HepG2 (cell line): Measurements from ENCODE around the gene BLVRB. TPM values are rescaled to one million over a fixed set of nuclear protein-coding genes. Genes with fewer than 3 reads are reported as not detected.

Experiments
- ATAC-seq: fragments of 200-7000 bp; cut with Tn5 transposase; 3 replicates; pipeline ENCODE4 v1.9.1; 2020; ENCODE audit warnings: mild to moderate bottlenecking, moderate library complexity
- BruUV-seq: library from RNA; stranded (reverse); fragments of 400-500 nt; replicated peaks from 2 replicates; lab custom pipeline; 2021; lab: Mats Ljungman, UMichigan
- CTCF ChIA-PET: fragments of 300-600 bp; formaldehyde crosslinking; extraction: SDS; loops from one replicate; lab custom pipeline; 2021; ENCODE audit warnings: low total read pairs, inconsistent platforms, low intra/inter-chr PET ratio; lab: Yijun Ruan, JAX
- POLR2A ChIA-PET: fragments of 350-600 bp; sonication (Branson Sonifier 250); formaldehyde crosslinking; loops from one replicate; lab custom pipeline; 2020; ENCODE audit warnings: antibody characterized with exemption, inconsistent platforms; lab: Yijun Ruan, JAX
- DNase-seq: peaks from one replicate; pipeline ENCODE4 v3.0.0-alpha.2; 2015; ENCODE audit warnings: low spot score
- FAIRE-seq: peaks from 3 replicates; lab custom pipeline; 2011; peaks lifted over from hg19 to GRCh38; lab: Jason Lieb, UNC
- H2AFZ ChIP-seq: one replicate; pipeline ENCODE4 v1.6.1; 2011; ENCODE audit warnings: low read length, inconsistent platforms
- H3K27ac ChIP-seq: fragments of 300-600 bp; 3 replicates; pipeline ENCODE4 v1.8.0; 2011; ENCODE audit warnings: mixed run types, mild to moderate bottlenecking, mixed read lengths, low read length, inconsistent platforms; ENCODE audit not compliant: insufficient read depth; ENCODE audit errors: extremely low read length
- H3K27me3 ChIP-seq, 2 experiments: fragments of 200-600 bp in 1 of 2; 2 replicates in 1 of 2; 3 replicates in 1 of 2; pipeline versions ENCODE4 v1.6.0 to v1.8.0; 2011; ENCODE audit warnings: low read length in 2 of 2, mild to moderate bottlenecking in 2 of 2, moderate library complexity in 2 of 2, inconsistent platforms in 1 of 2; ENCODE audit not compliant: insufficient read depth in 2 of 2, control insufficient read depth in 1 of 2
- H3K36me3 ChIP-seq, 2 experiments: fragments of 200-600 bp in 1 of 2; replicated peaks in 1 of 2; 2 replicates in 1 of 2; 3 replicates in 1 of 2; pipeline versions ENCODE4 v1.5.1 to v1.8.0; 2011; ENCODE audit warnings: low read length in 2 of 2, inconsistent platforms in 1 of 2; ENCODE audit not compliant: insufficient read depth in 2 of 2, control insufficient read depth in 1 of 2
- H3K4me1 ChIP-seq: 2 replicates; pipeline ENCODE4 v1.5.1; 2012; ENCODE audit warnings: low read length, inconsistent platforms; ENCODE audit not compliant: insufficient read depth
- H3K4me2 ChIP-seq: 2 replicates; pipeline ENCODE4 v1.6.0; 2011; ENCODE audit warnings: low read depth, low read length, inconsistent platforms
- H3K4me3 ChIP-seq, 3 experiments: fragments of 200-600 bp in 1 of 3; sonication (generic), shearing (Covaris generic) in 1 of 3; replicated peaks in 1 of 3; 2 replicates each; pipeline ENCODE4 v1.5.1; 2011 to 2016; ENCODE audit warnings: low read length in 3 of 3, inconsistent platforms in 2 of 3, low read depth in 2 of 3, mild to moderate bottlenecking in 2 of 3, control low read depth in 1 of 3, mixed read lengths in 1 of 3; ENCODE audit not compliant: insufficient read depth in 1 of 3
- H3K79me2 ChIP-seq: one replicate; pipeline ENCODE4 v1.6.1; 2011; ENCODE audit warnings: low read length, inconsistent platforms; ENCODE audit not compliant: insufficient read depth
- H3K9ac ChIP-seq: 2 replicates; pipeline ENCODE4 v1.6.0; 2011; ENCODE audit warnings: mild to moderate bottlenecking, low read depth, low read length, inconsistent platforms; ENCODE audit not compliant: insufficient read depth
- H3K9me3 ChIP-seq: 2 replicates; pipeline ENCODE4 v1.5.1; 2012; ENCODE audit warnings: mild to moderate bottlenecking, low read length
- H4K20me1 ChIP-seq: 2 replicates; pipeline ENCODE4 v1.6.0; 2011; ENCODE audit warnings: inconsistent platforms, mild to moderate bottlenecking, low read length, moderate library complexity; ENCODE audit not compliant: insufficient read depth
- AHR ChIP-seq: IDR thresholded peaks from 2 replicates; pipeline ENCODE4 v1.6.1; 2018; ENCODE audit warnings: missing genetic modification reagents, missing compliant biosample characterization
- CHCHD3 ChIP-seq: sonication (generic); formaldehyde crosslinking; IDR thresholded peaks from 2 replicates; pipeline ENCODE4 v1.8.0; 2022; ENCODE audit warnings: mild to moderate bottlenecking, missing genetic modification reagents, moderate library complexity
- CREB1 ChIP-seq, 2 experiments: fragments of 450-650 bp in 1 of 2; IDR thresholded peaks; 2 replicates each; pipeline ENCODE4 v1.6.1; 2016 to 2017; ENCODE audit warnings: control low read depth in 1 of 2, mild to moderate bottlenecking in 1 of 2, missing compliant biosample characterization in 1 of 2, missing genetic modification characterization in 1 of 2
- GMEB1 ChIP-seq: sonication (generic); formaldehyde crosslinking; IDR thresholded peaks from 2 replicates; pipeline ENCODE4 v1.5.1; 2020; ENCODE audit warnings: missing genetic modification reagents, mild to moderate bottlenecking, borderline replicate concordance
- GTF2F1 ChIP-seq: fragments of 150-350 bp; IDR thresholded peaks from 2 replicates; pipeline ENCODE4 v1.6.1; 2014; ENCODE audit warnings: low read length
- HMGA1 ChIP-seq: sonication (generic); formaldehyde crosslinking; conservative IDR thresholded peaks from 2 replicates; pipeline ENCODE4 v1.4.0; 2020; ENCODE audit warnings: missing genetic modification reagents
- HNRNPK ChIP-seq: fragments of 200-400 bp; formaldehyde crosslinking; IDR thresholded peaks from 2 replicates; pipeline ENCODE4 v1.6.1; 2018; ENCODE audit warnings: low read length, low read depth, moderate library complexity, mild to moderate bottlenecking; ENCODE audit not compliant: poor library complexity, severe bottlenecking
- RARG ChIP-seq: sonication (generic); formaldehyde crosslinking; IDR thresholded peaks from 2 replicates; pipeline ENCODE4 v1.4.0; 2020; ENCODE audit warnings: low read depth, mild to moderate bottlenecking, missing genetic modification reagents
- REL ChIP-seq: sonication (generic); formaldehyde crosslinking; conservative IDR thresholded peaks from 2 replicates; pipeline ENCODE4 v1.8.0; 2022; ENCODE audit warnings: mild to moderate bottlenecking, missing genetic modification reagents, moderate library complexity
- RXRA ChIP-seq: sonication (generic); formaldehyde crosslinking; IDR thresholded peaks from 2 replicates; pipeline ENCODE4 v1.5.1; 2020; ENCODE audit warnings: missing genetic modification reagents
- SAFB2 ChIP-seq: sonication (generic); formaldehyde crosslinking; IDR thresholded peaks from 2 replicates; pipeline ENCODE4 v1.5.1; 2020; ENCODE audit warnings: missing genetic modification reagents, low read depth, mild to moderate bottlenecking, borderline replicate concordance
- ZC3H13 ChIP-seq: sonication (generic); formaldehyde crosslinking; IDR thresholded peaks from 2 replicates; pipeline ENCODE4 v1.8.1; 2023; ENCODE audit warnings: mild to moderate bottlenecking, missing genetic modification reagents, moderate library complexity
- ZNF124 ChIP-seq: sonication (generic); formaldehyde crosslinking; IDR thresholded peaks from 2 replicates; pipeline ENCODE4 v1.4.0; 2020; ENCODE audit warnings: missing genetic modification reagents
- ZNF20 ChIP-seq: sonication (generic); formaldehyde crosslinking; IDR thresholded peaks from 2 replicates; pipeline ENCODE4 v1.4.0; 2020; ENCODE audit warnings: mild to moderate bottlenecking, moderate library complexity, missing genetic modification reagents
- ZNF510 ChIP-seq: sonication (generic); formaldehyde crosslinking; IDR thresholded peaks from 2 replicates; pipeline ENCODE4 v1.4.0; 2020; ENCODE audit warnings: low read depth, mild to moderate bottlenecking, missing genetic modification reagents
- ZNF512 ChIP-seq: sonication (generic); formaldehyde crosslinking; IDR thresholded peaks from 2 replicates; pipeline ENCODE4 v1.4.0; 2020; ENCODE audit warnings: mild to moderate bottlenecking, missing genetic modification reagents
- ZNF552 ChIP-seq: sonication (generic); formaldehyde crosslinking; IDR thresholded peaks from 2 replicates; pipeline ENCODE4 v1.9.0; 2022; ENCODE audit warnings: missing genetic modification reagents, mild to moderate bottlenecking, borderline replicate concordance
- ZNF691 ChIP-seq: sonication (generic); formaldehyde crosslinking; IDR thresholded peaks from 2 replicates; pipeline ENCODE4 v1.4.0; 2020; ENCODE audit warnings: missing genetic modification reagents, low read depth, mild to moderate bottlenecking, borderline replicate concordance
- ZNF724P ChIP-seq: sonication (generic); formaldehyde crosslinking; IDR thresholded peaks from 2 replicates; pipeline ENCODE4 v1.8.0; 2022; ENCODE audit warnings: missing genetic modification reagents, borderline replicate concordance
- ZNF768 ChIP-seq: sonication (generic); formaldehyde crosslinking; IDR thresholded peaks from 2 replicates; pipeline ENCODE4 v1.4.0; 2020; ENCODE audit warnings: missing genetic modification reagents
- WGBS: methylation state at CpG from one replicate; pipeline ENCODE4 v1.1.6; 2017; ENCODE audit warnings: low lambda C conversion rate; 5-methylcytosine and 5-hydroxymethylcytosine counted together
- in situ Hi-C: cut with HindIII; loops from 2 replicates; pipeline ENCODE4 v1.10.0; 2017; ENCODE audit warnings: low pct_unique_long_range_greater_than_20kb; ENCODE audit not compliant: extremely low pct_ligation_motif_present
- intact Hi-C: fragments of 100-400 bp; cut with micrococcal nuclease; formaldehyde crosslinking; loops from one replicate; pipeline ENCODE4 v1.10.0; 2022; ENCODE audit not compliant: unreplicated experiment
- polyA plus RNA-seq, 8 experiments: library from polyadenylated mRNA; depleted of rRNA in 3 of 8; stranded (reverse) in 7 of 8; unstranded in 1 of 8; fragments of >200 nt; fragmentation: Illumina TruSeq in 4 of 8; extraction: Trizol in 4 of 8; gene quantifications; 2 replicates each; pipeline versions ENCODE4 v1.2.1 to v1.2.3, GENCODE V29; 2011 to 2016; ENCODE audit warnings: low read depth in 4 of 8, missing spikeins in 1 of 8, mixed read lengths in 1 of 8; ENCODE audit not compliant: insufficient read depth in 1 of 8
- total RNA-seq, 5 experiments: library from RNA; depleted of rRNA; stranded (reverse); fragments of >200 nt; fragmentation: Illumina TruSeq; extraction: Trizol; gene quantifications; 2 replicates each; pipeline ENCODE4 v1.2.3, GENCODE V29; 2016; ENCODE audit warnings: low read depth in 1 of 5

Gene BLVRB
- total and polyA plus RNA-seq, 2 of the 13 experiments (the other 11 are each of a cell fraction or from before 2014, with no cell fraction given), result 25.9 to 51.4 TPM

DNA sequence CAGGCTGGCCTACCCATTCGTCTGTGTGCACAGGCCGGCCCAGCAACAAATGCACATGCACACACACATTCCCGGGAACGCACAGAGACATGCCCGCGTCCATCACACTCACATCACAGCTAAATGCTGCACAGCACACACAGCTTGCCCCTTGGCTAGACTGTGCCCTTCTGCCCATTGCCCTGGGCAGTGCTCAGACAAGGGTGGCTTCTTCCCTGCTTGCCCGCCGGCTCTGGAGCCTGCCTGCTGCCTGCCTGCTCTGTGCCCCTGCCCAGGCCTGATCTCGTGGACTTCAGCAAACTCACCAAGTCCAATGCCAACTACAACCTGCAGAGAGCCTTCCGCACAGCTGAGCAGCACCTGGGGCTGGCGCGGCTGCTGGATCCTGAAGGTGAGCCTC, 31.7 kb upstream of the BLVRB start:
- in situ Hi-C loops, result no loop called here
- intact Hi-C loops, result no loop called here

More for the DNA sequence above, 31.7 kb upstream of the BLVRB start:
- Histone ChIP-seq H3K27me3 (0 out of 5 replicates have a peak, but pooled peaks cover 1 to 2% of the 10 kb centered on the region in 2 experiments), H3K79me2 (no peaks in the 10 kb centered on the region), H3K9me3 (no peaks in the 10 kb centered on the region), H3K9ac (no peak overlapping the region), H3K4me3 (no peak overlapping the region), H3K4me2 (no peak overlapping the region), H3K36me3 (no peaks in the 10 kb centered on the region), H4K20me1 (no peaks in the 10 kb centered on the region), H3K27ac (no peak overlapping the region), H3K4me1 (peaks cover 6% of the 10 kb centered on the region; the same call in 1 of the 2 replicates), H2AFZ (no peak overlapping the region)
- ChIA-PET POLR2A (no interaction called here), CTCF (no interaction called here)
- BruUV-seq, result no TSS peak
- DNase-seq, result no peak
- TF ChIP-seq ZNF510, result no peak
- no peak for TF ChIP-seq REL (CRISPR knock-in tag)
- TF ChIP-seq RARG, result no peak
- TF ChIP-seq GTF2F1, result no peak
- TF ChIP-seq ZNF20 (CRISPR knock-in tag), result no peak
- TF ChIP-seq HNRNPK, result no peak
- no peak for TF ChIP-seq ZNF724P (CRISPR knock-in tag)
- TF ChIP-seq ZC3H13 (CRISPR knock-in tag), result no peak
- TF ChIP-seq ZNF552, result no peak
- no peak for TF ChIP-seq HMGA1 (CRISPR knock-in tag)
- TF ChIP-seq CREB1 (IDR thresholded peaks at IDR 0.05), result no peak
- TF ChIP-seq CREB1 (CRISPR knock-in tag; IDR thresholded peaks at IDR 0.05), result no peak
- no peak for TF ChIP-seq ZNF124 (CRISPR knock-in tag)
- no peak for TF ChIP-seq RXRA (CRISPR knock-in tag)
- TF ChIP-seq ZNF512 (CRISPR knock-in tag), result no peak
- TF ChIP-seq AHR (CRISPR knock-in tag), result no peak
- no peak for TF ChIP-seq ZNF768 (CRISPR knock-in tag)
- no peak for TF ChIP-seq ZNF691
- TF ChIP-seq GMEB1, result no peak
- no peak for TF ChIP-seq CHCHD3
- TF ChIP-seq SAFB2, result no peak
- no peak for ATAC-seq
- WGBS, result no CpG with 5 or more reads among the region's 12 CpGs
- FAIRE-seq, result no peak
